ENCODE results near the gene AIP. TPM values are rescaled to one million over a fixed set of nuclear protein-coding genes. Genes with fewer than 3 reads are reported as not detected.

Gene AIP
- polyA plus RNA-seq, 3 donors: 57.8 to 73.4 (median 65.9) TPM

DNA sequence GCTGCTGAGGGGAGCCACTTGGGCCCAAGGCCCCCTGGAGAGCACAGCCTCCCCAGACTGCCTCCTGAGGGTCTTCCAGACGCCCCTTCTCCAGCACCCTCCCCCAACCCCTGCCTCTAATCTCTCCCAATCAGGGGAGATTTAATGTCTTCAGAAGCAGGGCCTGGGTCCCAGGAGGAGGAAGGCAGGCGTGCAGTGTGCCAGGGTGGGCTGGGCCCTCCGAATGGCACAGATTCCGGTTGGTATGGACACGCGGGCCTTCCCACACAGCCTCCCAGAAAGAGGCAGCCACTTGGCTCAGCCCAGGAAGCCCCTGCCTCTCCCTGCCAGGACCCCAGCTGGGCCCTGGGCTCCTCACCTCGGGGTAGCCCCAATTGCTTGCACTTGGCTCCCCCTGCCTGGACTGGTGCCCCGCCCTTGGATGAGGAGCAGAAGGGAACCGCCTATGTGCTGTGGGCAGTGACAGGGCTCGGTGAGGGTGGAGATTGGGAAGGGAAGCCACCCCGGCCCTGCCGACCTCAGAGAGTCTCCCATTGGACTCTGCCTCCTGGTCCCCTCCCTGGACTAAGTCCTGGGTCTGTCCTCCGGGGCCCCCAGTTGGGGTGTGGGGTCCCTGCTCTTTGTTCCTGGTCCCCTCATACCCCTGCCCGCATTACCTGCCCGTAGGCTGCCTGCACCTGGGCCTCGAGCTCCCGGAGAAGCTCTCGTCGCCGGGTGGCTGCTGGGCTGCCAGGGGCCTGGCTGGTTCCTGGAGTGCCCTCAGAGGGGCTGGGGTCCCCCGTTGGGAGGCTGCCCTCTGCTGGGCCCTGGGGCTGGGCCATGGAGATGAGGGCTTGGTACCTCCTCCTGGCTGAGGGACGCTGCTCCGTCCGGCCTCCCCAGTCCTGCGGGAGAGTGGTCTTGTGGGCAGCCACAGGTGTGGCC lies 41.0 kb downstream of the AIP start:
- no peak for DNase-seq

DNA sequence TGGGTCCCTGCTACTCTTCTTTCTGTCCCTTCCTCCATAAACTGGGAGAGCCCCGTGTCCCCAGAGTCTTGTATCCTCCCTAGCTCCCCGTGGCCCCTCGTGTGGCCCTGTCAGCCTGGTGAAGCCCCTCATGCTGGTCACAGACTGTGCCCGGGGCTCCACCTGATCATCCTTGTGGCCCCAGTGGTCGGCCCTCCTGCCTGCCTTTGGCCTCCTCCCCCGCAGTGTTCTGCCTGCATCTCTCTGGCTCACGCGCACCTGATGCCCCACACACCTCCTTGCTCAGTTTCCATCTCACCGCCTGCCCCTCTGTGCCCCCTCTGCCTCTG lies 41.6 kb downstream of the AIP start:
- no peak for DNase-seq

DNA sequence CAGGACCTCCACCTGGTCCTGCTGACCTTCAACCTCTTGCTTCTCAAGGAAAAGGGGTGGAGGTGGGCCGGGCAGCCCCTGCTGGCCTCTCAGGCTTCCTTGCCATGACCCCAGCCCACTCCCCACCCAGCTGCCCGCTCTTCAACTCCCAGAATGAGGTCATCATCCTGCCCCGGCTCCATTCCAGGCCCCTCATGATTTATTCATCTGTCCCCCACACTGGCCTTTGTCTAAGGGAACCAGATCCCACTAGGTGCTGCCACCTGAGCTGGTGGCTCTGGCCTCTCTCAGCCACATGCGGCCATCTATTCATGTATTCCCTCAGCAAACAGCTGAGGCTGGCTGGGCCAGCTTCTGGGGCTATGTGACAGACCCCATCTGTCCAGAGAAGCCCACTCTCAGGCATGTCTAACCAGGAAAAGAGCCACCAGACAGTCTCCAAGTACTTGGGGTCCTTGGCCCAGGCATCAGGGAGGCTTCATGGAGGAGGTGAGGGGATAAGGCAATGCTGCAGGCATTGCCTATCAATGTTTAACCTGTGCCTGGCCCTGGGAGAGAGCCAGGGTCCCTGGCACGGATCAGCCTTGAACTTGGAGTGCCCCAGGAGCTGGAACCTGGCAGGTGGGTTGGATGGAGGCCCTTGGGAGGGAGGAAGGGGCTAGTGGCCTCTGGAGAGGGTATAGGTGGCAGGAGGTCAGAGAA lies 42.6 kb downstream of the AIP start:
- peak; percentile 38 for DNase-seq

DNA sequence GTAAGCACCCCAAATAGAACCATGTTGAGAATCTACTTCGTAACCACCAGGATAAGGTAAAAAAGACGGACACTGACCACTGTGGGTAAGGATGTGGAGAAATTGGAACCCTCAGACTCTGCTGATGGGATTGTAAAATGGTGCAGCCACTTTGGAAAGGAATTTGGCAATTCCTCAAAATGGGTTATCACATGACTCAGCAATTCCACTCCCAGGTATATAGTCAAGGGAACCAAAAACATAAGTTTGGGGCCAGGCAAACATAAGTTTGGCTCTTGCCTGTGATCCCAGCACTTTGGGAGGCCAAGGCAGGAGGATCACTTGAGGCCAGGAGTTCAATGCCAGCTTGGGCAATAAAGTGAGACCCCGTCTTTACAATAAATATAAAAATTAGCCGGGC lies 45.5 kb downstream of the AIP start:
- DNase-seq: no peak

DNA sequence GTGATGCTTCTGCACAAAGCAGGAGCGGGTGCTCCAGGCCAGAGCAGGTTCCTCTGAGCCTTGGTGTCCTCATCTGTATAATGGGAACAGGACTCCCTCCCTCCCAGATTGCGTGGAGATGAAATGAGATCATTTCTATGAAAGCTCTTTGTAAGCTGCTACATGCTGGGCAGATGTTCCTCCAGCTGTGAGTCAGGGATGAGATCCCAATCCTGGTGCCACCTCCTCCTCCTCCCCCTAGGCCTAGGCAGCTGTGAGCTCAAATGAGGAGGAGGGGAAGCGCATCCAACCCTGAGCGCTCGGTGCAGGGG lies 47.4 kb downstream of the AIP start:
- no peak for DNase-seq

DNA sequence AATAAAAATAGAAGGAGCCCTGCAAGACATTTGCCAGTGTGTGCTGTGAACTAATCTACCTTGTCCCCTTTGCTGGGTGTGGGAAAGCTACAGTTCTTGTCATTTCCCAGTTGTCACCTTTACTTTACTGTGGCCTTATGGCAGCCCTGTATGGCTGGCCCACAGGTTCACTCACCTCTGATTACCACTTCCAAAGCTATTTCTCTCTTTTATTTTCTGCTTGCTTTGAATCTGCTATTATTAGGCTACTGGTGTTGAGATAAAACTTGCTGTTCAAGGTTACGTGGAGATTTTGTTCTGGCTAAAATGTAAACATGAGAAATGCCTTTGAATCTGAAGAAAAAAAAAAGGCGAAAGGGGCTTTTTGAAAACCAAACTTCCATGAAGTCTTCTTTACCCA lies 50.1 kb downstream of the AIP start:
- no peak for DNase-seq

DNA sequence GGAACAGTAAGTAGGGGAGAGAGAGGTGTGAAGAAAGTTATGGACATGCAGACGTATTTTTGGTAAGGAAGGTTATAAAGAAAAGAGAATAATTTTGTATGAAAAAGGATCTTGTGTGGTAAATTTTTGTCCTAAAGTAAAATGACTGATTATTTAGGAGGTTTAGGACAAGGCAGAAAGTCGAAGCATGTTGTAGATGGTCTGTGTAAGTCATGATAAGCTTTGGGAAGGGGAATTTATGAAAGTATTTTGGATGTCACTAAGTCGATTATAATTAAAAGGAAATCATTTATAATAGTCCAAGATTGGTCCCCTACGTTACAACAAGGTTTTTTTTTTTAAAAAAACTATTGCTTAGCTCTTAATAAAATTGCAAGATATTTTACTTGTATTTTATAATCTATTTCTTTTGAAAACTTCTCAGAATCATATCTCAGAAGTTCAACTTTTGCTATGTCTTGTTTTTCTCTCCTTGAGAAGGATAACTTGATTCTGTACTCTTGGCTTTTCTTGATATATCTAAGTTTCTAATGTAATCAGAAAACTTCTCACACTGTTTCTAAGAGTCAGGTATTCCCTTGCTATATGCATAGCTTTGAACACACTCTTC lies 51.3 kb downstream of the AIP start:
- DNase-seq: no peak

DNA sequence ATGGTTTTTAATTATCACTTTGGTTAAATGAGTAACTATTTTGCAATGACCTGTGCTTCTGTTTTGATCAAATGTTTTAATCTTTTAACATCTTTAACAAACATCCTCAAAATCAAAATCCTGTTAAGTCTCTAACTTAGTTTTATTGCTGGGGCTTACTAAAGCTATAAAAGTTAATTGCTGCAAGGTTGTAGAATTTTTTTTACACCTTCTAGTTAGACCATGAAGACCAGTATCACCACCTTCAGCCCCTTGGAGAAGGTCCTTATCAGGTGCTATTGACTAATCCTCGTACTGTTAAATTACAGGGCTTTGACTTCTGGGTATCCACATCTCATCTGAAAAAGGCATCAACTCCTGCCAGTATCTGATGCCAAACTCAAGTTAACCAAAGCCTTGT lies 52.7 kb downstream of the AIP start:
- DNase-seq: no peak

DNA sequence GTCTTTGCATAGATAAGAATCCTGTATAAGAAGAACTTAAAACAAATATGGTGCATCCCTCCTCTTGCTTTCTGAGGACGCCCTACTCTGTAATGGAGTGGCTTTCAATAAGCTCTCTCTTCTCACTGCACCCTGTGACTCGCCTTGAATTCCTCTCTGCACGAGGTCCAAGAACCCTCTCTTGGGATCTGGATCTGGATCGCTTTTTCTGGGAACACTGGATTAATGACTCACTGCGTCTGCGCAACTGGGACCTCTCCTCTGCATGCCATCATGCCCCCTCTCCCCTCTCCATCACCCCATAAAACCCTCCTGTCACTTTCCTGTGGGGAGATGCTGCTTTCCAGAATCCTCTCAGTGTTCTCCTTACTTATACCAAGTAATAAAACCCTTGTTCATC lies 55.5 kb downstream of the AIP start:
- no peak for DNase-seq

DNA sequence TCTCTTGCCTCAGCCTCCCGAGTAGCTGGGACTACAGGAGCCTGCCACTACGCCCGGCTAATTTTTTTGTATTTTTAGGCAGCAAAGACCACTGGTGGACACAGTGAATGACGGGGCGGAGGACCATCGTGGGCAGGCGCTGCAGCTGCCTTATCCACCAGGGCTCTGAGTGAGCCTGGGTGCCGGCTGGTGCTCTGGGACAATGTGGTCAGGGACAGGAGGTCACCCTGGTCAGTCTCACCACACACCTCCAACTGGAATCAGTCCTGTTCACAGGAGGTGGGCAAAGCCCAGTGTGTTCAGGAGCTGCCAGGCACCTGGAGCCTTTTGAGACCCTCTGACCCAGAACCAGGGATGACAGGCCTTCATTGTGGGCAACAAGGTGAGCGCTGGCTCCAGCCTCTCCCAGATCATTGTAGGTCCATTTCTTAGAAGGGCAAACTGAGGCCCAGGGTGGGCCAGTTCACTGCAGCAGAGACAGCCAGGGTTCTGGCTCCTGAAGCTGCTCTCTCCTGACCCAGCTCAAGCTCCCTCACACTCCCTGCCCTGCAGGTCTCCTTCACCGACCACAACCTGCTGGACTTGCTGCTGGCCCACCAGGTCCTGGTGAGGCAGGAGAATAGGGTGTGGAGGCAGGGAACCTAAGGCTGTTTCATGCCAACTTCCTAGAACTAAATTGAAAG lies 56.1 kb downstream of the AIP start:
- DNase-seq: no peak

DNA sequence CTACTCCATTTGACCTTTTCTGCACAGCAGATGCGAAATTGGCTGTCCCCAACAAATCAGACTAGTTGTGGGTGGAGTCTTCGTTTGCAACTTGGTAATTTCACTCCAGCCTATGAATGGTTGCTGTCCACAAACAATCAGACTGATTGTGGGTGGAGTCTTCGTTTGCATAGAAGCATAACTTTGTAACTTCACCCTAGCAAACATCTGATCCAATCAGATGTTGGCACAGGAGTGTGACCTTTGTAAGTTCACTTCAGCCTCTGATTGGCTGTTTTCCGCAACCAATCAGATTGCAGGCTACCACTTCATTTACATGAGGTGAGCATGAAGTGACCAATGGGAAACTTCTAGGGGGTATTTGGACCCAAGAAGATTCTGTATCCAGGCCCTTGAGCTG lies 56.7 kb downstream of the AIP start:
- DNase-seq: no peak

Other genes with a start within 250 kb of the AIP start
- 10 to 100 TPM; 57.6 to 65.4 (median 64.2) TPM for gene GRK2, start 216.6 kb upstream of the AIP start, polyA plus RNA-seq (ENCODE audit: insufficient read length in 3 of 3)
- 10 to 100 TPM; 27.6 to 53.8 (median 44.8) TPM for gene ANKRD13D, start 193.7 kb upstream of the AIP start, polyA plus RNA-seq (ENCODE audit: insufficient read length in 3 of 3)
- 10 to 100 TPM; 26.5 to 31.0 (median 29.8) TPM for gene SSH3, start 179.5 kb upstream of the AIP start, polyA plus RNA-seq (ENCODE audit: insufficient read length in 3 of 3)
- gene POLD4, start 129.5 kb upstream of the AIP start, polyA plus RNA-seq (ENCODE audit: insufficient read length in 3 of 3): 10 to 100 TPM; 29.3 to 37.4 (median 32.8) TPM
- gene CLCF1, start 109.4 kb upstream of the AIP start, polyA plus RNA-seq (ENCODE audit: insufficient read length in 3 of 3): 1 to 10 TPM; 4.8 to 8.1 (median 8.0) TPM
- 10 to 100 TPM; 27.0 to 38.0 (median 29.7) TPM for gene RAD9A, start 91.0 kb upstream of the AIP start, polyA plus RNA-seq (ENCODE audit: insufficient read length in 3 of 3)
- 100 to 1,000 TPM; 161 to 179 (median 176) TPM for gene PPP1CA, start 81.2 kb upstream of the AIP start, polyA plus RNA-seq (ENCODE audit: insufficient read length in 3 of 3)
- 10 to 100 TPM in 2 of 3 donors, 1 to 10 TPM in 1; 6.2 to 10.7 (median 10.0) TPM for gene TBC1D10C, start 78.9 kb upstream of the AIP start, polyA plus RNA-seq (ENCODE audit: insufficient read length in 3 of 3)
- gene CARNS1, start 67.3 kb upstream of the AIP start, polyA plus RNA-seq (ENCODE audit: insufficient read length in 3 of 3): 1 to 10 TPM; 1.9 to 5.2 (median 4.1) TPM
- gene RPS6KB2, start 54.5 kb upstream of the AIP start, polyA plus RNA-seq (ENCODE audit: insufficient read length in 3 of 3): 10 to 100 TPM; 39.7 to 51.2 (median 48.3) TPM
- 1 to 10 TPM; 2.1 to 3.6 (median 2.9) TPM for gene PTPRCAP, start 45.3 kb upstream of the AIP start, polyA plus RNA-seq (ENCODE audit: insufficient read length in 3 of 3)
- 10 to 100 TPM; 78.2 to 88.3 (median 85.8) TPM for gene CORO1B, start 39.5 kb upstream of the AIP start, polyA plus RNA-seq (ENCODE audit: insufficient read length in 3 of 3)
- gene GPR152, start 30.3 kb upstream of the AIP start, polyA plus RNA-seq (ENCODE audit: insufficient read length in 3 of 3): under 1 TPM in 1 of 3 donors, not detected in 2; 0.07 TPM
- 1 to 10 TPM in 1 of 3 donors, under 1 TPM in 2; 0.33 to 1.1 (median 0.64) TPM for gene CABP4, start 27.7 kb upstream of the AIP start, polyA plus RNA-seq (ENCODE audit: insufficient read length in 3 of 3)
- 10 to 100 TPM; 66.5 to 80.1 (median 72.8) TPM for gene TMEM134, start 13.8 kb upstream of the AIP start, polyA plus RNA-seq (ENCODE audit: insufficient read length in 3 of 3)
- 10 to 100 TPM; 33.3 to 41.5 (median 35.4) TPM for gene PITPNM1, start 22.3 kb downstream of the AIP start, polyA plus RNA-seq (ENCODE audit: insufficient read length in 3 of 3)
- 10 to 100 TPM; 55.7 to 61.8 (median 58.3) TPM for gene CDK2AP2, start 25.1 kb downstream of the AIP start, polyA plus RNA-seq (ENCODE audit: insufficient read length in 3 of 3)
- gene CABP2, start 40.4 kb downstream of the AIP start, polyA plus RNA-seq (ENCODE audit: insufficient read length in 3 of 3): under 1 TPM; 0.26 to 0.49 (median 0.40) TPM
- 100 to 1,000 TPM; 728 to 847 (median 806) TPM for gene GSTP1, start 100.8 kb downstream of the AIP start, polyA plus RNA-seq (ENCODE audit: insufficient read length in 3 of 3)
- 100 to 1,000 TPM; 194 to 244 (median 244) TPM for gene NDUFV1, start 123.9 kb downstream of the AIP start, polyA plus RNA-seq (ENCODE audit: insufficient read length in 3 of 3)
- gene NUDT8, start 146.9 kb downstream of the AIP start, polyA plus RNA-seq (ENCODE audit: insufficient read length in 3 of 3): 1 to 10 TPM; 5.7 to 6.8 (median 6.7) TPM
- gene TBX10, start 156.7 kb downstream of the AIP start, polyA plus RNA-seq (ENCODE audit: insufficient read length in 3 of 3): under 1 TPM in 1 of 3 donors, not detected in 2; 0.15 TPM
- gene ACY3, start 167.7 kb downstream of the AIP start, polyA plus RNA-seq (ENCODE audit: insufficient read length in 3 of 3): 10 to 100 TPM; 31.3 to 36.3 (median 34.0) TPM
- gene ALDH3B2, start 191.6 kb downstream of the AIP start, polyA plus RNA-seq (ENCODE audit: insufficient read length in 3 of 3): 1 to 10 TPM; 3.2 to 4.6 (median 3.8) TPM

Data from renal pelvis (tissue), 4 donors.